Ectodermal cell (in vitro differentiated cells): ENCODE measurements around the gene LCP1.

Experiments used
- H3K27ac ChIP-seq: 2 replicates; pipeline ENCODE4 v1.7.0; 2013; ENCODE audit warnings: mild to moderate bottlenecking, low read depth, low read length; ENCODE audit not compliant: insufficient read depth, poor library complexity, severe bottlenecking
- H3K27me3 ChIP-seq: 2 replicates; pipeline ENCODE4 v1.7.0; 2013; ENCODE audit warnings: mild to moderate bottlenecking, low read length; ENCODE audit not compliant: insufficient read depth, control insufficient read depth, poor library complexity, severe bottlenecking
- H3K36me3 ChIP-seq: one replicate; pipeline ENCODE4 v1.7.0; 2013; ENCODE audit warnings: low read length; ENCODE audit not compliant: control insufficient read depth, insufficient read depth
- H3K4me1 ChIP-seq: one replicate; pipeline ENCODE4 v1.7.0; 2013; ENCODE audit warnings: low read length; ENCODE audit not compliant: control insufficient read depth, insufficient read depth
- H3K4me3 ChIP-seq: 2 replicates; pipeline ENCODE4 v1.7.0; 2013; ENCODE audit warnings: low read depth, low read length, control low read depth; ENCODE audit not compliant: insufficient read depth
- H3K9me3 ChIP-seq: 2 replicates; pipeline ENCODE4 v1.7.0; 2013; ENCODE audit warnings: mild to moderate bottlenecking, low read length, moderate library complexity; ENCODE audit not compliant: control insufficient read depth
- WGBS, 2 experiments: methylation state at CpG; one replicate each; pipeline ENCODE4 v1.1.7; 2013; ENCODE audit warnings: missing lambda C conversion rate in 2 of 2; 5-methylcytosine and 5-hydroxymethylcytosine counted together

Gene LCP1

DNA sequence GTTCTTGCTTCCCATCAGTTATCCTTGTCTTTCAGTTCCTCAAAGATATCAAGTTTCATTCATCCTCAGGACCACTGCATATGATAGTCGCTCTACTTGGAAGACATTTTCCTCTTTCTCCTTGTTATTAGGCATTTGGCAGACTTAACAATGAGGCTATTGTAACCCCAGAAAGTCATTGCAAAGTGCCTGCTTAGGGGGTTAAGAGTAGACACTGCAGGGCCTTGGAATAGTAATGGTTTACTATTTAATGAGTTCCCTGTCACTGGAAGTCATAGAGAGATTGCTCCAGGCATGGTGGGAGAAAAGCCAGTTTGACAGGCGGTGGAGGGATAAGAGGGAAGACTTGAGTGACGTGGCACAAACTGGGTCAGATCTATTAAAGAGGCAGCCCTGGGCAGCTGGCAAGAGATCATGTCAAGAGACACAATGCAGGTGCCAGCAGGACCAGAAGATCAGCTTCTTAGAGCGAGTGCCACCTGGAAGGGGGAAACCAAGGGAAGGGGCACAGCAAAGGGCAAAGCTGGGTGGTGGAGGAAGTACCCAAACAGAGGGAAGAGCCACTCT lies 60.3 kb downstream of the LCP1 start:
- WGBS, 2 experiments = 75 to 81% methylated on average over 4 of the region's 4 CpGs
- Histone ChIP-seq H3K36me3 (no peaks in the 10 kb centered on the region), H3K9me3 (no peaks in the 10 kb centered on the region), H3K4me1 (no peaks in the 10 kb centered on the region), H3K27ac (no peak overlapping the region), H3K27me3 (no peaks in the 10 kb centered on the region), H3K4me3 (no peak overlapping the region)

DNA sequence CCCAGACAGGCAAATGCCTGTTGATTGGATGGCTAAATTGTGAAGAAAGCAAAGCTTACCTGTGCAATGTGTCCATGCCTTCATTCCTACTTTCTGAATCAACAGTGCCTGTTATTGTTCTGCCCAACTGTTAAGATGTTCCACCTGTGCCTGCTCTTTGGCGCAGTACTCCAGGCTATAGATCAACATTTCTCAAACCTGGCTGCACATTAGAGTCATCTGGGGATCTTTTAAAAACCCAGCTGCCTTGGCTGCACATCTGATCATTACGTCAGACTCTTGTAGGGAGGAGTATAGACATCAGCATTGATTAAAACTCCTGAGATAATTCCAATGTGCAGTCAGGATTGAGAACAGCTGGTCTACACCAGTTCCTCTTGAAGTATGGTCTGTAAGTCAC lies 60.9 kb downstream of the LCP1 start:
- Histone ChIP-seq H3K36me3 (no peaks in the 10 kb centered on the region), H3K4me1 (no peaks in the 10 kb centered on the region), H3K27me3 (no peaks in the 10 kb centered on the region), H3K4me3 (no peak overlapping the region), H3K27ac (no peak overlapping the region), H3K9me3 (no peaks in the 10 kb centered on the region)
- WGBS, 2 experiments = 95 to 98% methylated on average over 2 of the region's 2 CpGs

DNA sequence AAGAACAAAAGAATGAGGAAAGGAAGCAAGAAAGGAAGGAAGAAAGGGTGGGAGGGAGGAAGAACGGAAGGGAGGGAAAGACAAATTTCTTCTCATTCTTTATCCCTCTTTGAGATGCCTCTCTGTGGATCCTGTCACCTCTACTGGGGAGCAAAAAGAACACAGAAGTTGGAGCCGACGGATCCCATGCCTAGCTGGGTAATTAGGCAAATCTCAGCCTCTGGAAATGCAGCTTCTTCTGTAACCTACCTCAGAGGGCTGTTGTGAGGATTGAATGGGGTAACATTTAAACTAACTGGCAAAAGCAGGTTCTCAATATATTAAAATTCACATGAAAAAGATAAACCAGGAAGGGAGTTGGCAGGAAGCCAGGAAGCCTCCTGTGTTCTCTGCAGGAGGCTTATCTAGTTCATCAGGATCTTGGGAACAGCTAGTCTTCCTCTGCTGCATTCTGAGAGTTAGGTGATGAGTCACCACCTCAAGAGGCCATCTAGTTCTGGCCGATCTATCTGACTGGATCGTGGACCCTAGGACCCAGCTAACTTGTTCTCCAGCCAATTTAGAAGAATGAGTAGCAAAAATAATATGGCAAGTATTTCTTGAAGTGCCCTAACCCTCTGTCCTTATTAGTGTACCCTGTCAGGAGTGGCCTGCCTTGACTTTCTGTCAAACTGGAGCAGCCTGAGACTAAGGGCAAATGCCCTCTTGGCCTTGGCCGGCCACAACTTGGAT lies 61.9 kb downstream of the LCP1 start:
- Histone ChIP-seq H3K4me3 (no peak overlapping the region), H3K27me3 (no peaks in the 10 kb centered on the region), H3K36me3 (no peaks in the 10 kb centered on the region), H3K4me1 (no peaks in the 10 kb centered on the region), H3K27ac (no peak overlapping the region), H3K9me3 (no peaks in the 10 kb centered on the region)
- 73 to 80% methylated on average over 6 of the region's 6 CpGs for WGBS, 2 experiments

DNA sequence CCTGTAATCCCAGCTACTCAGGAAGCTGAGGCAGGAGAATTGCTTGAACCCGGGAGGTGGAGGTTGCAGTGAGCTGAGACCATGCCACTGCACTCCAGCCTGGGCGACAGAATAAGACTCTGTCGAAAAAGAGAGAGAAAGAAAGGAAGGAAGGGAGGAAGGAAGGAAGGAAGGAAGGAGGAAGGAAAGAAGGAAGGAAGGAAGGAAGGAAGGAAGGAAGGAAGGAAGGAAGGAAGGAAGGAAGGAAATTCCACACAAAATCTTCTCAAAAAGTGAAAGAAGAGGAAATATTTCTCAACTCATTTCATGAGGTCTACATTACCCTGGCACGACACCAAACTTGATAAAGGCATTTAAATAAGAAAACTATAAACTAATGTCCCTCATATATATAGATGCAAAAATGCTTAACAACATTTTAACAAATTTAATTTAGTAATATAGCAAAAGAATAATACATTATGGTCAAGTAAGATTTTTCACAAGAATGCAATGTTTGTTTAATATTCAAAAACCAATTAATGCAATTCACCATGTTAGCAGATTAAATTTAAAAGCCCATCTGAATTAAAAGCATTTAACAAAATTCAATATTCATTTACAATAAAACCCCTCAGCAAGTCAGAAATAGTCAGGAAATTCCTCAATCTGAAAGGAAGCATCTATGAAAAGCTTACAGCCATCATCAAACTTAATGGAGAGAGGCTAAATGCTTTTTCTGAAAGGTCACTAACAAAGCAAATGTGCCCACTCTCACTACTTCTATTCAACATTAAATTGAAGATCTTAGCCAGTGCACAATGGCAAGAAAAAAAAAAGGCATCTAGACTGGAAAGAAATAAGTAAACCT lies 65.1 kb downstream of the LCP1 start:
- Histone ChIP-seq H3K4me1 (no peaks in the 10 kb centered on the region), H3K27me3 (no peaks in the 10 kb centered on the region), H3K9me3 (no peaks in the 10 kb centered on the region), H3K36me3 (no peaks in the 10 kb centered on the region), H3K4me3 (no peak overlapping the region), H3K27ac (no peak overlapping the region)
- 93 to 94% methylated on average over 3 to 4 of the region's 4 CpGs for WGBS, 2 experiments

DNA sequence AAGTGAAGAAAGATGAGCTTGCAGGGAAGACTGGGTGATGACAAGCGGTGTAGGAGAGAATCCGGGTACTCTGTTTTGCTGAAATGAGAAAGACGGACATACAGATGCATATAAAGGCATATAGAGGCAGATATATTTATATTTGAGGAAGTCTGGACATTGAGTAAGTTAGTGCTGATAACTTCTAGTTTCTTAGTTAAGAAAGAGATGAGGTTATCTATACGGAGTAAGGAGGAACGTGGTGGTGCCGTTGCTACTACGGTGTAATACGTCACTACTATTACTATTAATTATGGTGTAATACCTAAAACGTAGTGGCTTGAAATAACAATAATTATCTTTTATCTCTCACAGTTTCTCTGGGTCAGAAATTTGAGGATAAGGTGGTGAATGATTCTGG lies 67.4 kb downstream of the LCP1 start:
- no peaks in the 10 kb centered on the region for H3K36me3 ChIP-seq
- 95 to 96% methylated on average over 3 to 4 of the region's 9 CpGs for WGBS, 2 experiments
- no peaks in the 10 kb centered on the region for H3K4me1 ChIP-seq
- H3K27me3 ChIP-seq = no peaks in the 10 kb centered on the region
- no peaks in the 10 kb centered on the region for H3K9me3 ChIP-seq
- H3K4me3 ChIP-seq = no peak overlapping the region
- no peak overlapping the region for H3K27ac ChIP-seq

DNA sequence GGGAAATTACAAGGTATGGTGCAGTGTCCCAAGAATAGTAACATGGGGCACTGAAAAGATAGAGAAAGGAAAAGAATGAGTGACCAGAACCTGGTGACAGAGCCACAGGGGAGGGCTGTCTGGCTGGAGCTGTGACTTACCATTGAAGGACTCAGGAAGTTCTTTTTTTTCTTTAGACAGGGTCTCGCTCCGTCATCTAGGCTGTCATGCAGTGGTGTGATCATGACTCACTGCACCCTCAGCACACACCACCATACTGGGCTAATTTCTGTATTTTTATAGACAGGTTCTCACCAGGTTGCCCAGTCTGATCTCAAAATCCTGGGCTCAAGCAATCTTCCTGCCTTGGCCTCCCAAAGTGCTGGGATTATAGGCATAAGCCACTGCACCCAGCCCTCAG lies 68.4 kb downstream of the LCP1 start:
- Histone ChIP-seq H3K27me3 (no peaks in the 10 kb centered on the region), H3K36me3 (no peaks in the 10 kb centered on the region), H3K4me1 (no peaks in the 10 kb centered on the region), H3K27ac (no peak overlapping the region), H3K9me3 (no peaks in the 10 kb centered on the region), H3K4me3 (no peak overlapping the region)
- WGBS, 2 experiments = 90 to 93% methylated on average over 2 of the region's 2 CpGs

DNA sequence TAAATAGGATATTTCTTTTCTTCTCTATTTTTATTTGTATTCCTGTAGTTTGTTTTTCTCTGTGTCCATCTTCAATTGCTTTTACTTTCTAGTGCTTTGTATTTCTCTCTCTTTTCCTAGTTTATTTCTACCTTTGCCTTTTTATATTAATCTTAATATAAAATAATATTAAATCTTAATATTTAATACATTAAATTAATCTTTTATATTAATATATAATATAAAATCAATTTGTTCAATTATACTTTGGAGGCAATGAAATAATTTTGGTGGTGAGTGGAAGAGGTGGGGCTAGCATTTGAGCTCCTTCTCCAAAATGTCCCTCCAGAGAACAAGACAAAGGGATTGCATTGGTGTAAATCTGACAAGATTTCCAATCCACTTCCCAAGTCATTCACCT lies 70.8 kb downstream of the LCP1 start:
- Histone ChIP-seq H3K9me3 (no peaks in the 10 kb centered on the region), H3K27ac (no peak overlapping the region), H3K36me3 (no peaks in the 10 kb centered on the region), H3K27me3 (no peaks in the 10 kb centered on the region), H3K4me1 (no peaks in the 10 kb centered on the region), H3K4me3 (no peak overlapping the region)

DNA sequence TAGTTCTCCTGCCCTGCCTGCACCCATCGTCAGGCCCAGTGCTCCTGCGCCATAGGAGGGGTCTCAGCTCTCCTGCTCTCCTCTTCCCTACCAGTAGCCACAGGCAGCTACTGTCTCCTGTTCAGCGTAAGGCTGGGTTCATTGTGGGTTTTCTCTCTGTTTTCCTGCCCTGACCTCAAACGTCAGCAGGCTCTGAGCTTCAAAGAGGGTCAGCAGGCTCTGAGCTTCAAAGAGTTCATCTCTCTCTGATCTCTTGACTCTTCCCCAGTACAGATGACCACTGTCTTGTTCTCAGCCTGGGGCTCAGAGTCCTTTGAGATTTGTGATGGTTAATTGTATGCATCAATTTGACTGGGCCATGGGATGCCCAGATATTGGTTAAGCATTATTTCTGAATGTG lies 72.5 kb downstream of the LCP1 start:
- Histone ChIP-seq H3K4me1 (no peaks in the 10 kb centered on the region), H3K36me3 (no peaks in the 10 kb centered on the region), H3K4me3 (no peak overlapping the region), H3K27me3 (no peaks in the 10 kb centered on the region), H3K9me3 (no peaks in the 10 kb centered on the region), H3K27ac (peak overlapping the region; percentile 3)
- 54 to 57% methylated on average over 4 of the region's 4 CpGs for WGBS, 2 experiments

DNA sequence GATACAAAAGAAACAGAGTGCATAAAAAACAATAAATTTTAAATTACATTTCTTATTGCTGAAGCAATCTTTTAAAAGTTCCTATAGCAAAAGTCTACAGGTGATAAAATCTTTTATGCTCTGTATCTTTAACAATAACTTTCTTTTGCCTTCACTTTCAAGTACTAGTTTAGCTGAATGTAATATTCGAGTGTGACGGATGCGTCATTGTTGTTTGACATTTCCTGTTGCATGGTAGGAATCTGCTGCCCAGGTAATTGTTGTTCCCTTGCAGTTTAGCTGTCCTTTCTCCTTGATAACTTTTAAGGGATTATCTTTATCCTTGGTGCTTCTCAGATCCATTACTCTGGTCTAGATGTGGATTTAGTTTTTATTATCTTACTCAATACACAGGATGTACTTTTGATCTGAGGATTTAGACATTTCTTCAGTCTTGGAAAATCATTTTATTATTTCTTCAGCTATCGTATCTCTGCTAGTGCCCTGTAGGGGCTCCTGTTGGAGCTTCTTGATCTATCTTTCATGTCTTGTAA lies 75.1 kb downstream of the LCP1 start:
- H3K4me3 ChIP-seq = no peak overlapping the region
- no peaks in the 10 kb centered on the region for H3K4me1 ChIP-seq
- H3K27me3 ChIP-seq = no peaks in the 10 kb centered on the region
- no peaks in the 10 kb centered on the region for H3K9me3 ChIP-seq
- H3K36me3 ChIP-seq = no peaks in the 10 kb centered on the region
- WGBS, 2 experiments = 80 to 92% methylated on average over 4 of the region's 4 CpGs
- no peak overlapping the region for H3K27ac ChIP-seq

DNA sequence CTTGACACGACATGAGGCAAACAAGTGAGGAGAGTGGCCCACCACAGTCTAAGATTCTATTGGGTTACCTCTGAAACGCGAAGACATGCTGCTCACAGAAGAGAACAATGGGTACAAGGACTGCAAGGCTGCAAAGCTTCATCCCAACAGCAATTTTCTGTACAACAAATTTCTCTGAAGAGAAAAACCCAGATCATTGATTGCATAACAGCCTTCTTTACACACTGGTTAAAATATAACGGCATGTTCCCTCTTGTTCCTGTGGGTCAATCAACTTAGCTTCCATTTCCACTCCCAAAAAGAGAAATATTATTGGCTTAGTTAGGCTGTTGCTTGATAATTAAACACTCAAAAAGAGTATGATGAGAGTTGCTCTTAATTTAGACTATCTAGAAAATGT lies 77.1 kb downstream of the LCP1 start, which contains the start of gene CPB2:
Gene CPB2 (minus strand): TSS at position 166 of the 400 bp plus-strand sequence. CDS start 24 bp downstream, at position 142.
- Histone ChIP-seq H3K4me1 (no peaks in the 10 kb centered on the region), H3K4me3 (no peak within 1 kb of the TSS), H3K36me3 (no peaks in the 10 kb centered on the region), H3K27ac (no peak within 1 kb of the TSS), H3K27me3 (no peaks in the 10 kb centered on the region), H3K9me3 (no peaks in the 10 kb centered on the region)
- 94% methylated on average over 4 of the region's 4 CpGs for WGBS, 2 experiments
